Activated effector memory CD4-positive, alpha-beta T cell treated with Interleukin-2 at 50 U/mL for 16 hours (primary cell): ENCODE data around the gene GPD1.

Source experiments
- DNase-seq: peaks from one replicate; pipeline ENCODE4 v3.0.0-alpha.2; 2020

Gene GPD1

DNA sequence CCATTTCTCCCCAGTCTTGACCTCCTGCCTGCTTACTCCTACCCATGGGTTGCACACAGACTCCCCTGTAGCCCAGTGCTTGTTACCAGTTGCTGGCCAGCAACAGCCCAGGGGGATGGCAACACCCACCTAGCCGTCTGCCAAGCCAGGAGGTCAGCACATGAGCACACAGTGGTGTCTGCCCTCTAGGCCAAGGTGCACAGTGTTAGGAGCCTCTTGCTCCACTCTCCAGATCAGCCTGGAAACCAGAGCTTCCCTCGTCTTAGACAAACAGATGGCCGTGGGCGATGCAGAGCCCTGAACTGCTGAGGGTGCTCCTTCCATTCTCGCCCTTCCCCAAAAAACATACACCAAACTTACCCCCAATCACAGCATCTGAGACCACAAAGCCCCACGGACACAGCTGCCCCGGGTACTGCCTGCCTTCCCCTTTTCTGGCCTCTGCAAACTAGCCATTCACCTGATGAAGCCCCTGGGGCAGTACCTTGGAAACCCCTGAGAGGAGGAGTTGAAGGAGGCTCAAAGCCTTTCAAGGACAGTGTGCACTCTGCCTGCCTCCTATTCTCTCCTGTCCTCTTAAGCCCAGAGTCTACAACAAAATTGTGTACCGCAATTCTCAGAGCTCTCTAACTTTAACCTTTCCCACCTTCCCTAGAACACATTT lies 1.0 kb upstream of the GPD1 start:
- no peak for DNase-seq

DNA sequence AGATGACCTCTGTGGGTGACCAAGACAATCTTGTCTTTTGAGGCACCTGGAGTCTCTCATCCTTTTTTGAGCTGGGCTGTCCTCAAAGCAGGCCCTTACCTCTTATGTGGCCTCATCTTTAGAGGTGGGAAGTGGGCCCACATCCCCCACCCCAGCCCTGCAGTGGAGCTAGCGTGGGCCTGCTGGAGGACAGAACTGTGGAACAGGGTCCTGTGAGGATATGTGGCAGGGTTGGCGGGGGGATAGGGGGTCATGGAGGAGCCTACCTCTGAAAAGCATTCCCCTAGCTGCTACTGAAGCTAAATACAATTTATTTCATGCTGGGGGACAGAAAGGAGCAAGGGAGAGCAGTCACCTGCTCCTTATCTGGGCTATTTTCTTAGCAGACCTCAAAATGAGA lies 457 bp upstream of the GPD1 start:
- DNase-seq = no peak

DNA sequence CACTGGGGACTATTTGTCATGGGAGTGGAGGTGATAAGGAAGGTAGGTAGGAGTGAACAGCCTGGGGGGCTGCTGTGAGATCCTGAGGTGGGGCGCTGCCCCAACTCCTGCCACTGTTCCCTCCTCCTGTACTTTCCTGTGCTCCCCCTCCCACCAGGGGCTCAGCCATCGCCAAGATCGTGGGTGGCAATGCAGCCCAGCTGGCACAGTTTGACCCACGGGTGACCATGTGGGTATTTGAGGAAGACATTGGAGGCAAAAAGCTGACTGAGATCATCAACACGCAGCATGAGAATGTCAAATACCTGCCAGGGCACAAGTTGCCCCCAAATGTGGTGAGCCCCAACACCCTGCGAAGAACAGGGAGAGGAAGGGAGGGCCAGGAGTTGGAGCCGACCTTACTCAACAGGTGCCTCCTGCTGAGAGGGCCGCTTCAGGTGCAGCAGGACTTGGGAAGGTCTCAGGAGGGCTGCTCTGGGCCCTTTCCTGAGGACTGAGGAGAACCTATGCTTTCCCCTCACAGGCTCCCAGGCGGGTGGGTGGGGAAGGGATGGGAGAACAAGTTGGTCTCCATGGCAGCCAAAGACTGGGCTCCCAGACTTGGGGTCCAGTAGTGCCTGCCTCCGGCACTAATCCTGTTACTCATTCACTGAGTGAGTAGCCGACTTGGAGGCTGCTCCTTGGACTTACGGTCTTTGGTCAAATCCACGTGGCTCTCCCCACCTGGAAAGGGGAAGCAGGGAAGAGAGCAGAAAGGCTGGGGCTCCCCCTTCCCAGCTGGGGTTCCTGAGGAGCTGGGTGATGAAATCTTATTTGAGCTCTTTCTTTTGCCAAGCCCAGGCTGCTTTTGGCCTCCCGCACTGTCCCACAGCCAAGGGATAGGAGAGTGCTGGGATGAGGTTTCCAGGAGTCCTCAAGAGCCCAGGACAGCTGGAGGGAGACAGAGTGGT lies 884 bp downstream of the GPD1 start:
- DNase-seq = no peak

DNA sequence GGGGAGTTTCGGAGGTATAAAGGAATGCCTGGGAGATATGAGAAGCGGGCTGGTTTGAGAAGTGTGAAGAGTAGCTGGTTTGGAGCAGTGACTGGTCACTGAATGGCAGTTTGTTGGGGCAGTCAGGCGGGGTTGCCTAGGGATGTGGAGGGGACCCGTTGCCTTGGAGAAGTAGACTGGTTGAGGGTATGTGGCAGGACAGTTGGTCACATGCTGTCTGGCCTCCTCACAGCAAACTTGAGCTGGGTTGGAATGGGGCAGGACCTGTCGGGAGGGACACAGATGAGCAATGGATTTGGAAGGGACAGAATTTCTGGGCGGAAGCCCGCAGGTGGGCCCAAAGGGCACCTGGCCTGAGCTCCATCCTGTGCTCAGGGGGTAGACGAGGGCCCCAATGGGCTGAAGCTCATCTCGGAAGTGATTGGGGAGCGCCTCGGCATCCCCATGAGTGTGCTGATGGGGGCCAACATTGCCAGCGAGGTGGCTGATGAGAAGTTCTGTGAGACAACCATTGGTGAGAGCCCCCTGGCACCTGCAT lies 2.2 kb downstream of the GPD1 start:
- no peak for DNase-seq

DNA sequence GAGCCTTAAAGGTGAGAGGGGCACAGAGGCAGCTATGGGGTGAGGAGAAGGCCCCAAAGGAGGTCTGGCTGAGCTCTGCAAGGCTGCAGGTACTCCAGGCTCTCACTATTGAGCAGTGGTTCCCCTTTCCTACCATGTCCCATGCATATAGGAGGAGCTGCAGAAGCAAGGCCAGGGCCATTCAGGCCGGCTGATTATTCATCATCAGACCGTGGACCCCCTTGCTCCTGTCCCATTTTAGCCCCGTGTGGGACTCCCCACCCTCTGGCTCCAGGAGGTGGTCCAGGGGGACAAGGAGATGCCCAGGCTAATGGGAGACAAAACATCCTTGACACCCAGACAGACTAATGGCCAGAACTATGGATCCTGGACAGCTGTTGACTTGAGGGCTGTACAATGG lies 3.1 kb downstream of the GPD1 start:
- no peak for DNase-seq

DNA sequence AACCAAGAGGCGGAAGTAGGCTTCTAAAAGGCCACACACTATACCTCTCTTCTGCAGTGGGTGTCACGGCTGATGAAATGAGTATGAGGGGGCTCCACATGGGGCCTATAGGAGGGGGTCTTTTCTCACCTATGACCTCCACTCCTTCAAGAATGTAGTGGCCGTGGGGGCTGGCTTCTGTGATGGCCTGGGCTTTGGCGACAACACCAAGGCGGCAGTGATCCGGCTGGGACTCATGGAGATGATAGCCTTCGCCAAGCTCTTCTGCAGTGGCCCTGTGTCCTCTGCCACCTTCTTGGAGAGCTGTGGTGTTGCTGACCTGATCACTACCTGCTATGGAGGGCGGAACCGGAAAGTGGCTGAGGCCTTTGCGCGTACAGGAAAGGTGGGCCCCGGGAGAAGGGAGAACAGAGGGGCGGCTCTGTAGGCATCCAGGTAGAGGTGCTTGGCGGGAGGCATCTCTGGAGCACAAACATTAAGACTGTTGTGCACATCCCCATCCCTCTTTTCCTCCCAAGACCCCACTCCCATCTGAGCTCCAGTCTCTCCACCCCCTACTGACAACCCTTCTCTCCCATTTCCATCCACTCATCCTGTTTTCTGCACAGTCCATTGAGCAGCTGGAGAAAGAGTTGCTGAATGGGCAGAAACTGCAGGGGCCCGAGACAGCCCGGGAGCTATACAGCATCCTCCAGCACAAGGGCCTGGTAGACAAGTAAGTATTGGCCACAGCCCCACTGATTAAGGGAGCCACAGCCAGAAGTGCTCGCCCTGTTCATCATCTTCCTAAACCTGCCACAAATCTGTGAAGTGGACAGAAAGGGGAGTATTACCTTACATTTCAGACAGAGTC lies 3.8 kb downstream of the GPD1 start:
- DNase-seq = no peak

DNA sequence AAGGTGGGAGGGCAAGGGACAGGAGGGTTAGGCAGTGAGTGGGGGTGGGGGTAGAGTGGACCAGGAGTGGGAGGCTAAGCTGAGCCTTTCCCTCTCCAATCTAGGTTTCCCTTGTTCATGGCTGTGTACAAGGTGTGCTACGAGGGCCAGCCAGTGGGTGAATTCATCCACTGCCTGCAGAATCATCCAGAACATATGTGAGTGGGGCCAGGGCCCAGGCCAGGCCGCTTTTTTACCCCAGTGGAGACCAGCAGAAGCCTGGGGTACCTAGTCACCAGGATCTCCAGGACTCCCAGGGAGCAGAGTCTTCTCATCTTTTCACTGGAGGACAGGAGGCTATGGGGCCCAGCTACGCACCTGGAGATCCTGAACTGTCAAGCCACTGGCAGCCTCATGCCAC lies 5.5 kb downstream of the GPD1 start:
- DNase-seq = no peak

DNA sequence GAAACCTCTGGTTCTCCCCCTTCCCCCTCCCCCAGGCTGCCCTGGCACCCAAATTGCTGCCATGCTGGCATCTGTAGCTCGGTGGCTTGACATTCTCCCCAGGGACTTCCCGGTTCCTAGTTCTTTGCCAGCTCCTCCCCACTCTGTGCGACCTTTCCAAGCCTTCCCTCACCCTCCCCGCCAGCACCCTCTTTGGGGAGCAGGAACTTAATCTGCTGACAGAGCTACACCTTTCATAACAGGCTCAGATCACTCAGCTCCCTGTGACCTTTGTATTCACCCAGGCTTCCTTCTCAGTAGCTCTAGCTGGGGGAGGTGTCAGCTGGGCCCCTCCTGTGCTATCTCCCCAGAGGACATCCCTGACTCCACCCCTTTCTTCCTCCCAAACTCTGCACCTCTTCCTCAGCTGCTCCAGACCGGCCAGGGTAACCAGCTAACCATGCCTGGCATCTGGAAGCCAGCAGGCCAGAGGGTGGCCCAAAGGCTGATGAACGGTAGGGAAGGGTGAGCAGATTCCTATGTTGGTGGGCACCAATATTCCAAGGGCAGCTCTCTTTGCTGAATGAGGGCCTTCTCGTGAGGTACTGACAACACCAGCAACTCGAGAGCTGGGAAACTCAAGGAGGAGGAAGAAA lies 6.4 kb downstream of the GPD1 start:
- no peak for DNase-seq

DNA sequence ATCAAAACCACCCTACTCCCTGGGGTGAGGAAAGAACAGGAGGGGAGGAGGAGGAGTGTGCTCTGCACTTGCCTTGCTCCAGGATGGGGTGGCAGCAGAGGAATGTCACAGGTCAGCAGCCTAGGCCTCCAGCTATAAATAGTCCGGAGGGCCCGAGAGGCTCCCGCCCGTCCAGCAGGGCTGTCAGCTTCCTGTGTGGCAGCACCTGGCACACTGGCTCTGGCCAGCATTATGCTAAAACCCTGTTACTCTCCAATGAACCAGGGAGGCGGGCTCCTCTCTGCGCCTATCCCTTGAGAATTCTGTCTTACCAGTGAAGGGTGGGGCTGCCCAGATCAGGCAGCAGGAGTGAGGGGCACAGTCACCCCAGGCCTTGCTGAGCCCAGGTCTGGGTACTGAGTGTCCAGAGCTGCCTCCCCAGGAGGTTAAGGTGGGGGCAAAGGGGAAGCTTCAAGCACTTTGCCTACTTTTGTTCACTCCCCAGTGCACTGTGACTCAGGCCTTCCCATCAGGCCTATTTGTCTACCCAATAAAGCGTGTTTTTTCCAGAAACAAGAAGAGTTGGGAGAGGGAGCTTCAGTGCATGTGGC lies 7.0 kb downstream of the GPD1 start:
- no peak for DNase-seq

DNA sequence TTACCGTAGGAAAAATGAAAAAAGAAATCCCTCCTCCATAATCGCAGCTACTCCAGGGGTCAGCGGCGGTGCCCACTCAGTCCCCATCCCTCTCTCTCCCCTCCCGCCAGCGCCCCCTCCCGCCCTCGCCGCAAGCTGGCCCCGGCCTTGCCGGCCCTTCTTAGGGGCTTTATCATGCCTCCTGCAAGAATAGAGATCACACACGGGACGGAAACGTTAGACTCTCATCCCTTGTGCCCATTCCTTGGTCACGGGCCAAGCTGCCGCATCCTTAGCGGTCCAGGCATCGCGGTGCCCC lies 7.5 kb downstream of the GPD1 start:
- DNase-seq = no peak

DNA sequence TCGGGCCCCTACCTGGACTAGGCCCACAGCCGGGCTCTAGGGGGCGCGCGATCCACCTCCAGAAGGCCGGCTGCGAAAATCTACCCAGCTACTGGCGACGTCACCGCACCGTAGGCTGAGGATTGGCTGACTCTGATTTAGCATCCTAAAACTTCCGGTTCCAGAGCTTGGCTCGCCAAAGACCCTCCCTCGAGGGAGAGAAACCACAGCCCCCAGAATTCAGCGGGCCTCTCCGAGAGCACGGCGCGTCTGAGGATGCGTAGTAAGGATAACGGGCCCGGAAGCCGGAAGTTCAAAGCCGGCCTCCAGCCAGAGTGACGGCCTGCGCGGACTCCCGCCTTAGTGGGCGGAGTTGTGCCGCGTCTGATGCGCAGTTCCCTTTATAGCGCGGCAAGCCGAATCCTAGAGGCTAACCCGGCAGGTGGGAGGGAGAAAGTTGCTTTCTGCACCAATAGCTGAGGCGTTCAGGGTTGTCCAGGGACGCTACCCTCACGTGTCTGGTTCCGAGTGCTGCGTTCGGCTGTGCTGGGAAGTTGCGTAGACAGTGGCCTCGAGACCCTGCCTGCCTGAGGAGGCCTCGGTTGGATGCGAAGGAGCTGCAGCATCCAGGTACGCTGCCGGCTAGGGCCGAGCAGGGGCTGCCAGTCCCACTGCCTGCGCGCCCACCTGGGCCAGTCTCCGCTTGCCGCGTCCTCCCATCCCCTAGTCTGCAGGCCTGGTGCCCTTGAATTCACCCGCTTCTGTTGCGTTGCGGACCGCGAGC lies 8.1 kb downstream of the GPD1 start, which contains the start of gene COX14:
TSS of gene COX14 (plus strand) at position 544 of the 763 bp plus-strand sequence. CDS start 7,808 bp downstream, outside the sequence.
- peak; percentile 99 for DNase-seq

DNA sequence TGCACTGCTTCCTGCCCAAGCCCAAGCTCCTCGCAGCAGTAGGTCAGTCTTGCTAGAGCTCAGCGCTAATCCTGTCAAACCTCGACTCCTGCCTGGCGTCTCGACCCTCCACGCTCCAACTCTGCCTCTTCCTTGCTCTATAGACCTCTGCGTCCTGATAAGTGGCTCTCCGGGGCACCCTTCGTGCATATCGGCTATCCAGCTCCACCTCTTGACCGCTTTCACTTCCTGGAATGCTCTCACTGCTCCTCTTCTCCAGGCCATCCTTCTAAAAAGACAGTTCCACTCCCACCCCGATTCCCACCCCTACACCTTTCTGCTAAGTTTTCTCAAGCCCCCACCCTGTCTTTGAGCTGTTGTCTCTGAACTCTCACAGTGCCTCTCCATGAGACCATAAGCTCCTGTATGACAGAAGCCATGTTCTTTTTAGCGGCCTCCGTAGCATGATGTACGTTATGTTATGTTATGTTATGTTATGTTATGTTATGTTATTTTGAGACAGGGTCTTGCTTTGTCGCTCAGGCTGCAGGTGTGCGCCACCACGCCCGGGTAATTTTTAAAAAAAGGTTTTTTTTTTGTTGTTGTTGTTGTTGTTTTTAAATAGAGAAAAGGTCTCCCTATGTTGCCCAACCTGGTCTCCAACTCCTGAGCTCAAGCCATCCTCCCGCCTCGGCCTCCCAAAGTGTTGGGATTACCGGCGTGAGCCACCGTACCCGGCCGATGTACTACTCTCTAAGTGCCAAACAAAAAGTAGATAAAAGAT lies 8.8 kb downstream of the GPD1 start:
- no peak for DNase-seq

DNA sequence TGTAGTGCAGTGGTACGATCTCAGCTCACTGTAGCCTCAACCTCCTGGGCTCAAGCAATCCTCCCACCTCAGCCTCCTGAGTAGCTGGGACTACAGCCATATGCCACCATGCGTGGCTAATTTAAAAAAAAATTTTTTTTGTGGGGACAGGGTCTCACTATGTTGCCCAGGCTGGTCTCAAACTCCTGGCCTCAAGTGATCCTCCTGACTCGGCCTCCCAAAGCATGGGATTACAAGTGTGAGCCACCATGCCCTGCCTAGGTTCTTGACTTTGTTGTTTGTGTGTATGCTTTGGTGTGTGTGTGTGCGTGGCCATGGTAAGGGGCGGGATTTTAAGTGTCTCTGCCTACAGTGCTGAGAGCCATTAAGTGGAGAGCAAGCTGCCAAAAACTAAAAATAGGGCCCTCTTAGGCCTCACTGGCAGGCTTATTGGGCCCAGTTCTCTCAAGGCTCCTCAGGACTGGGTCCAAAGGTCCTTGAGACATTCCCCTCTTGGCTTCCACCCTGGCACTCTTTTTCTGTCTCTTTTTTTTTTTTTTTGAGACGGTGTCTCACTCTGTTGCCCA lies 13.3 kb downstream of the GPD1 start:
- DNase-seq = no peak

DNA sequence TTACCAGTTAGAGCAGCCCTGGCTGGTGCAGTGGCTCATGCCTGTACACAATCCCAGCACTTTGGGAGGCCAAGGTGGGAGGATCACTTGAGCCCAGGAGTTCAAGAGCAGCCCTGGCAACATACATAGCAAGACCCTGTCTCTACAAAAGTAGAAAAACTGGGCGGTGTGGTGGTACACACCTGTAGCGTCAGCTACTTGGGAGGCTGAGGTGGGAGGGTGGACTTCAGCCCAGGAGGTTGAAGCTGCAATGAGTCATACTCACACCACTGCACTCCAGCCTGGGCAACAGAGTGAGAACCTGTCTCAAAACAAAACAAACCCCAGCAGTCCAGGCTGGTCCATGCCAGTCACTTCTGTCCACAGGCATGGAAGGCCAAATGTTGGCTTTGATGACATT lies 15.6 kb downstream of the GPD1 start:
- no peak for DNase-seq

DNA sequence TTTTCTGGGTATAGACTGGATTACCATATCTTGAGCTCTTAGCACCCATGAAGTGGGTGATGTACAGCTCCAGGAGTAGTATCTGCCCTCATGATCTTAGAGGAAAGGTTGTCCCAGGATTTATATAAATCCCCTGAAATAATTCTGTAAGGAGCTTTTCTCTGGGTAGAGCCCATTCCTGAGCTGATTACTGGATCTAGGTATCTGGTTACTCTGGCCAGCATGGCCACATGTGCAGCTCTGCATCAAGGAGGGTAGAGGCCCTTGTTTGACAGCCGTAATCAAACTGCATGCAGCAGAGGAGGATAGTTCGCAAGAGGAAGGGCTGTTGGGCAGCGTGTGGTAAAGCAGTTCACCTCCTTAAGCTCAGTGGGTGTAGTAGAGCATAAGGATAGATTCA lies 16.7 kb downstream of the GPD1 start:
- no peak for DNase-seq

DNA sequence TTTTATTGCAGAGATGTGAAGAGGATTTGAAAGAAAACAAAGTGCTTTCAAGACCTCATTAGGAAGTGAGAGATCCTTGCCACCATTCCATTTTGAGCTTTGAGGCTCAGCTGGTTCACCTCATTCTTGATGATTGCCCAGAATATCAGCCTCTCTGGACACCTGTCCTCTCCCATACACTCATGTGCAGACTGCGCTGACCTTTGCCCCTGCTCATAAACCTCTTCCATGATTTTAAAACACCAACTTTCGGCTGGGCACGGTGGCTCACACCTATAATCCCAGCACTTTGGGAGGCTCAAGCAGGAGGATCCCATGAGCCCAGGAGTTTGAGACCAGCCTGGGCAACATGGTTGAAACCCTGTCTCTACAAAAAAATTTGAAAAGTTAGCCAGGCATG lies 17.1 kb downstream of the GPD1 start:
- DNase-seq = no peak

DNA sequence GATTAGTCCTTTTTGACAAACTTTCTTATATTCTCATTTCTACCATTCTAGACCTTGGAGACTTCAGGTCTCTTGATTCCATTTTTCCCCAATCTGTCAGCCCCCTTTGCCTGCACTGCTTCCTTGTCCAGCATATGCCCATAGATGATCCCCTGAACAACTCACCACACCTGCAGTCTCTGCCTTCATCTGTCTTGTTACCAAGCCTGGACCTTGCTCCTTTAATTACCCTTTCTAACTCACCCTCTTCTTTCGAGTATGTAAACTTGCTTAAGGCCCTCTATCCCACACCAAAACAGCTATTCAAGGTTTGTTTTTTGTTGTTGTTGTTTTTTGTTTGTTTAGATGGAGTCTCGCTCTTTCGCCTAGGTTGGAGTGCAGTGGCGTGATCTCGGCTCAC lies 17.8 kb downstream of the GPD1 start:
- no peak for DNase-seq

DNA sequence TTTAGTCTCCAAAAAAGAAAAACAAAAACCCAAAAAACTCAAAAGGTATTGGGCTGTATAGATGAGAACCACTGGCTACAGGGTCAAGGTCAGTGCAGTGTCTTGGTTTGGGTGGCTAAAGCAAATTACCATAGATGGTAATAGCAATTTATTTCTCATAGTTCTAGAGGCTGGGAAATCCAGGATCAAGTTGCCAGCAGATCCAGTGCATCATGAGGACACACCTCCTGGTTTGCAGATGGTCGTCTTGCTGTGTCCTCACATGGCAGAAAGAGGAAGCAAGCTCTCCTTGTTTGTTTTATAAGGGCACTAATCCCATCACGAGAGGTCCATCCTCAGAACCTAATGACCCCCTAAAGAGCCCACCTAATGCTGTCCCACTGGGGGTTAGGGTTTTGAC lies 19.4 kb downstream of the GPD1 start:
- DNase-seq = no peak

DNA sequence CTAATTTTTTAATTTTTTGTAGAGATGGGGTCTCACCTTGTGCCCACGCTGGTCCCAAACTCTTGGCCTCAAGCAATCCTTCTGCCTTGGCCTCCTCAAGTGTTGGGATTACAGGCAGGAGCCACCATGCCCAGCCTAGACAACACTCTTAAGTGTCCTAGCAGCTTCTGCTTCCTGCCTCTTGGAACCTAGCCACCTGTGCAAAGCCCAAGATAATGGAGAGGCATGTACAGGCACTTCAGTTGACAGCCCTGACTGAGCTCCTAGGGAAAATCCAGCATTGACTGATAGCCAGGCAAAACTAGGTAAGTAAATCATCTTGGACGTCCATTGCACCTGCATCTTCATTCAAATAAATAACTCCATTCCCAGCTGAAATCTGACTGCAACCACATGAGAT lies 23.7 kb downstream of the GPD1 start:
- no peak for DNase-seq

DNA sequence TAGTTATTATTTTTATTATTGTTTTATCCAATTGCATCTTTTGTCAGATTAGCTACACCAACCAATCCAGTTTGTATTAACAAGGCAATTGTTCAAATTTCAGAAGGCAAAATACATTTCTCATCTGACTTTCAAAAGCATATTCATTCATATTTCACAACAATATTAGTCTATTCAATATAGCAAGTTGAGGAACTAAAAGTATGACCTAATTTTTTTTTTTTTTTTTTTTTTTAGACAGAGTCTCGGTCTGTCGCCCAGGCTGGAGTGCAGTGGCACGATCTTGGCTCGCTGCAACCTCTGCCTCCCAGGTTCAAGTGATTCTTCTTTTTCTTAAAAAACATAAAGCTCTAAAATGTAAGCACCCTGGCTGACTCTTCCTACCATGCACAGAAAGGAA lies 25.5 kb downstream of the GPD1 start:
- DNase-seq = no peak
